IMR-90 (cell line): ENCODE results near the gene ZFYVE28. TPM values are rescaled to one million over a fixed set of nuclear protein-coding genes. Genes with fewer than 3 reads are reported as not detected.

Experiments
- ATAC-seq: fragments of 200-7000 bp; cut with Tn5 transposase; 2 replicates; pipeline ENCODE4 v1.9.1; 2020; ENCODE audit warnings: low read depth, mild to moderate bottlenecking, moderate library complexity
- BruUV-seq: library from RNA; stranded (reverse); fragments of 400-500 nt; replicated peaks from 2 replicates; lab custom pipeline; 2021; lab: Mats Ljungman, UMichigan
- CTCF ChIA-PET: fragments of 300-600 bp; formaldehyde crosslinking; extraction: SDS; loops from one replicate; lab custom pipeline; 2021; ENCODE audit warnings: antibody characterized with exemption; lab: Yijun Ruan, JAX
- POLR2A ChIA-PET: fragments of 300-600 bp; sonication (Branson Sonifier 250); formaldehyde crosslinking; loops from one replicate; lab custom pipeline; 2022; ENCODE audit warnings: antibody characterized with exemption; ENCODE audit not compliant: unreplicated experiment; lab: Charles Lee
- DNase-seq: peaks from one replicate; pipeline ENCODE4 v3.0.0; 2013
- H2AFZ ChIP-seq: replicated peaks from 2 replicates; pipeline ENCODE3; 2013; ENCODE audit warnings: low read length, mild to moderate bottlenecking; ENCODE audit not compliant: poor library complexity
- H2AK5ac ChIP-seq: 2 replicates; pipeline ENCODE4 v1.6.1; 2013; ENCODE audit warnings: low read depth, low read length, inconsistent platforms
- H2AK9ac ChIP-seq: replicated peaks from 2 replicates; pipeline ENCODE3; 2013; ENCODE audit warnings: mild to moderate bottlenecking, low read depth, low read length, moderate library complexity; ENCODE audit not compliant: poor library complexity
- H2BK120ac ChIP-seq: 2 replicates; pipeline ENCODE4 v1.6.1; 2013; ENCODE audit warnings: low read depth, low read length, inconsistent platforms
- H2BK15ac ChIP-seq: 3 replicates; pipeline ENCODE4 v1.6.1; 2013; ENCODE audit warnings: low read depth, low read length, inconsistent platforms
- H2BK20ac ChIP-seq: 2 replicates; pipeline ENCODE4 v1.6.1; 2013; ENCODE audit warnings: low read depth, mild to moderate bottlenecking, inconsistent platforms, low read length, moderate library complexity
- H2BK5ac ChIP-seq: 2 replicates; pipeline ENCODE4 v1.6.1; 2013; ENCODE audit warnings: mild to moderate bottlenecking, low read depth, low read length, inconsistent platforms; ENCODE audit not compliant: poor library complexity, severe bottlenecking
- H3K14ac ChIP-seq: replicated peaks from 2 replicates; pipeline ENCODE4 v1.6.1; 2013; ENCODE audit warnings: low read depth, low read length, inconsistent platforms
- H3K18ac ChIP-seq: 2 replicates; pipeline ENCODE4 v1.6.1; 2013; ENCODE audit warnings: low read depth, low read length, control low read depth
- H3K23ac ChIP-seq: 2 replicates; pipeline ENCODE4 v1.6.1; 2013; ENCODE audit warnings: low read depth, low read length, inconsistent platforms
- H3K27ac ChIP-seq: 2 replicates; pipeline ENCODE4 v1.5.1; 2013; ENCODE audit warnings: mild to moderate bottlenecking, control low read depth, low read length; ENCODE audit not compliant: insufficient read depth
- H3K27me3 ChIP-seq: 2 replicates; pipeline ENCODE4 v1.6.1; 2013; ENCODE audit warnings: low read length; ENCODE audit not compliant: control insufficient read depth, insufficient read depth
- H3K36me3 ChIP-seq: 2 replicates; pipeline ENCODE4 v1.6.1; 2013; ENCODE audit warnings: low read length, mixed read lengths; ENCODE audit not compliant: control insufficient read depth, insufficient read depth
- H3K4ac ChIP-seq: 2 replicates; pipeline ENCODE4 v1.6.1; 2013; ENCODE audit warnings: low read depth, low read length, inconsistent platforms
- H3K4me1 ChIP-seq: 2 replicates; pipeline ENCODE4 v1.6.1; 2013; ENCODE audit warnings: low read length, mixed read lengths; ENCODE audit not compliant: control insufficient read depth, insufficient read depth
- H3K4me2 ChIP-seq: 2 replicates; pipeline ENCODE4 v1.6.1; 2013; ENCODE audit warnings: low read depth, mild to moderate bottlenecking, control low read depth, low read length, moderate library complexity
- H3K4me3 ChIP-seq: 2 replicates; pipeline ENCODE4 v1.5.1; 2013; ENCODE audit warnings: low read depth, mild to moderate bottlenecking, control low read depth, low read length, moderate library complexity; ENCODE audit not compliant: insufficient read depth
- H3K56ac ChIP-seq: 2 replicates; pipeline ENCODE4 v1.6.1; 2013; ENCODE audit warnings: low read length, inconsistent platforms; ENCODE audit not compliant: insufficient read depth; ENCODE audit errors: extremely low read depth
- H3K79me1 ChIP-seq, 2 experiments: 2 replicates each; pipeline ENCODE4 v1.6.1; 2013; ENCODE audit warnings: low read length in 2 of 2, inconsistent platforms in 1 of 2, low read depth in 1 of 2
- H3K9ac ChIP-seq: 2 replicates; pipeline ENCODE4 v1.6.1; 2013; ENCODE audit warnings: low read depth, low read length, control low read depth
- H3K9me1 ChIP-seq: 2 replicates; pipeline ENCODE4 v1.6.1; 2013; ENCODE audit warnings: low read length, inconsistent platforms; ENCODE audit not compliant: insufficient read depth
- H3K9me3 ChIP-seq: 2 replicates; pipeline ENCODE4 v1.6.1; 2013; ENCODE audit warnings: low read length; ENCODE audit not compliant: control insufficient read depth, insufficient read depth
- H4K20me1 ChIP-seq: 2 replicates; pipeline ENCODE4 v1.6.1; 2013; ENCODE audit warnings: low read length, inconsistent platforms; ENCODE audit not compliant: insufficient read depth
- H4K5ac ChIP-seq: 2 replicates; pipeline ENCODE4 v1.6.1; 2013; ENCODE audit warnings: mild to moderate bottlenecking, low read depth, low read length, control low read depth
- H4K8ac ChIP-seq, 2 experiments: 2 replicates each; pipeline ENCODE4 v1.6.1; 2013; ENCODE audit warnings: low read depth in 2 of 2, low read length in 2 of 2, control low read depth in 1 of 2, inconsistent platforms in 1 of 2
- H4K91ac ChIP-seq: 2 replicates; pipeline ENCODE4 v1.6.1; 2013; ENCODE audit warnings: low read depth, low read length, inconsistent platforms; ENCODE audit not compliant: insufficient read depth
- CEBPB ChIP-seq: IDR thresholded peaks from 2 replicates; pipeline ENCODE4 v1.6.1; 2012; ENCODE audit warnings: low read depth, low read length, improper control_type of control experiment
- RAD21 ChIP-seq: IDR thresholded peaks from 2 replicates; pipeline ENCODE4 v1.6.1; 2012; ENCODE audit warnings: low read length, improper control_type of control experiment
- WGBS, 2 experiments: methylation state at CpG; one replicate each; pipeline versions ENCODE4 v1.1.5 to v1.1.7; 2013; ENCODE audit warnings: missing lambda C conversion rate in 2 of 2; ENCODE audit not compliant: insufficient read length in 1 of 2; ENCODE audit errors: extremely low coverage in 2 of 2; 5-methylcytosine and 5-hydroxymethylcytosine counted together
- dilution Hi-C: fragments of 300-500 bp; cut with HindIII; formaldehyde crosslinking; loops from one replicate; pipeline ENCODE4 v1.14.3; 2018; ENCODE audit warnings: low sequenced_read_pairs; ENCODE audit not compliant: unreplicated experiment
- in situ Hi-C: fragments of 300-500 bp; cut with MboI; formaldehyde crosslinking; loops from 3 replicates; pipeline ENCODE4 v1.14.3; 2019; ENCODE audit warnings: low sequenced_read_pairs, inconsistent platforms, mixed read lengths
- intact Hi-C: fragments of 100-400 bp; cut with micrococcal nuclease; formaldehyde crosslinking; loops from 2 replicates; pipeline ENCODE4 v1.10.0; 2022
- polyA plus RNA-seq, 3 experiments: library from polyadenylated mRNA; depleted of rRNA; stranded (reverse); fragments of >200 nt; gene quantifications; 2 replicates each; pipeline ENCODE4 v1.2.3, GENCODE V29; 2012; ENCODE audit warnings: low replicate concordance in 1 of 3
- total RNA-seq: library from RNA; depleted of rRNA; stranded (reverse); fragments of >200 nt; gene quantifications from 2 replicates; pipeline ENCODE4 v1.2.3, GENCODE V29; 2012
- TF ChIP-seq, protein P1 (sequence below): conservative IDR thresholded peaks from 2 replicates; pipeline ENCODE4 v1.5.1; 2012; ENCODE audit warnings: mild to moderate bottlenecking, low read depth, low read length, improper control_type of control experiment

The ZFYVE28 gene
- total and polyA plus RNA-seq, 2 of the 4 experiments (the other 2 are of a cell fraction): 0.36 to 1.2 TPM

- H2AK5ac ChIP-seq: no peak overlapping the region
- intact Hi-C loops: no loop called here
Measured at GRCh38 chr4:2256781-2257191, 161.7 kb downstream of the ZFYVE28 start.

More at GRCh38 chr4:2256781-2257191, 161.7 kb downstream of the ZFYVE28 start:
- H3K4me2 ChIP-seq: no peak overlapping the region
- H3K14ac ChIP-seq: no peak overlapping the region
- H3K27me3 ChIP-seq: no peaks in the 10 kb centered on the region
- no peak overlapping the region for H3K9ac ChIP-seq
- peaks cover 57% of the 10 kb centered on the region for H3K36me3 ChIP-seq
- no peak overlapping the region for H2BK120ac ChIP-seq
- no peak overlapping the region for H3K18ac ChIP-seq
- no peak overlapping the region for H2BK15ac ChIP-seq
- H2BK20ac ChIP-seq: no peak overlapping the region
- H3K27ac ChIP-seq: no peak overlapping the region
- no peak overlapping the region for H4K8ac ChIP-seq
- no peak overlapping the region for H3K56ac ChIP-seq
- ChIA-PET POLR2A (no interaction called here), CTCF (no interaction called here)
- H3K4ac ChIP-seq: no peak overlapping the region
- no peaks in the 10 kb centered on the region for H3K9me3 ChIP-seq
- 70% methylated on average over 4 of the region's 12 CpGs; no CpG with 5 or more reads in 1 of the 2 experiments for WGBS, 2 experiments
- in situ Hi-C loops: no loop called here
- H2BK5ac ChIP-seq: no peak overlapping the region
- no peak overlapping the region for H2AK9ac ChIP-seq
- H3K23ac ChIP-seq: no peak overlapping the region
- BruUV-seq: no TSS peak
- DNase-seq: no peak
- no peak overlapping the region for H4K91ac ChIP-seq
- H3K4me1 ChIP-seq: peaks cover 6% of the 10 kb centered on the region; the same call in 1 of the 2 replicates
- no peak for ATAC-seq
- peaks cover 80% of the 10 kb centered on the region for H4K20me1 ChIP-seq
- H3K79me1 ChIP-seq: peaks cover 35 to 72% of the 10 kb centered on the region in 2 experiments
- no peak overlapping the region for H2AFZ ChIP-seq
- peaks cover 4% of the 10 kb centered on the region; the same call in 1 of the 2 replicates for H3K9me1 ChIP-seq
- H3K4me3 ChIP-seq: no peak overlapping the region
- dilution Hi-C loops: no loop called here
- TF ChIP-seq, protein P1, sequence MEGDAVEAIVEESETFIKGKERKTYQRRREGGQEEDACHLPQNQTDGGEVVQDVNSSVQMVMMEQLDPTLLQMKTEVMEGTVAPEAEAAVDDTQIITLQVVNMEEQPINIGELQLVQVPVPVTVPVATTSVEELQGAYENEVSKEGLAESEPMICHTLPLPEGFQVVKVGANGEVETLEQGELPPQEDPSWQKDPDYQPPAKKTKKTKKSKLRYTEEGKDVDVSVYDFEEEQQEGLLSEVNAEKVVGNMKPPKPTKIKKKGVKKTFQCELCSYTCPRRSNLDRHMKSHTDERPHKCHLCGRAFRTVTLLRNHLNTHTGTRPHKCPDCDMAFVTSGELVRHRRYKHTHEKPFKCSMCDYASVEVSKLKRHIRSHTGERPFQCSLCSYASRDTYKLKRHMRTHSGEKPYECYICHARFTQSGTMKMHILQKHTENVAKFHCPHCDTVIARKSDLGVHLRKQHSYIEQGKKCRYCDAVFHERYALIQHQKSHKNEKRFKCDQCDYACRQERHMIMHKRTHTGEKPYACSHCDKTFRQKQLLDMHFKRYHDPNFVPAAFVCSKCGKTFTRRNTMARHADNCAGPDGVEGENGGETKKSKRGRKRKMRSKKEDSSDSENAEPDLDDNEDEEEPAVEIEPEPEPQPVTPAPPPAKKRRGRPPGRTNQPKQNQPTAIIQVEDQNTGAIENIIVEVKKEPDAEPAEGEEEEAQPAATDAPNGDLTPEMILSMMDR: no peak
- TF ChIP-seq CEBPB (no peak), RAD21 (no peak)
- no peak overlapping the region for H4K5ac ChIP-seq
